GM18519 (cell line): ENCODE measurements around the gene ZYX.
"Not testable (repeated sequence)": the region's sequence is repeated elsewhere in the genome, so short reads cannot be mapped to it uniquely, and the experiment has no call there.

ENCODE experiments used
- ATAC-seq: cut with Tn5 transposase; IDR thresholded peaks from one replicate; pipeline ENCODE4 v1.9.1; 2021; ENCODE audit warnings: mild to moderate bottlenecking, moderate library complexity; ENCODE audit not compliant: unreplicated experiment, low FRiP score

Gene ZYX

DNA sequence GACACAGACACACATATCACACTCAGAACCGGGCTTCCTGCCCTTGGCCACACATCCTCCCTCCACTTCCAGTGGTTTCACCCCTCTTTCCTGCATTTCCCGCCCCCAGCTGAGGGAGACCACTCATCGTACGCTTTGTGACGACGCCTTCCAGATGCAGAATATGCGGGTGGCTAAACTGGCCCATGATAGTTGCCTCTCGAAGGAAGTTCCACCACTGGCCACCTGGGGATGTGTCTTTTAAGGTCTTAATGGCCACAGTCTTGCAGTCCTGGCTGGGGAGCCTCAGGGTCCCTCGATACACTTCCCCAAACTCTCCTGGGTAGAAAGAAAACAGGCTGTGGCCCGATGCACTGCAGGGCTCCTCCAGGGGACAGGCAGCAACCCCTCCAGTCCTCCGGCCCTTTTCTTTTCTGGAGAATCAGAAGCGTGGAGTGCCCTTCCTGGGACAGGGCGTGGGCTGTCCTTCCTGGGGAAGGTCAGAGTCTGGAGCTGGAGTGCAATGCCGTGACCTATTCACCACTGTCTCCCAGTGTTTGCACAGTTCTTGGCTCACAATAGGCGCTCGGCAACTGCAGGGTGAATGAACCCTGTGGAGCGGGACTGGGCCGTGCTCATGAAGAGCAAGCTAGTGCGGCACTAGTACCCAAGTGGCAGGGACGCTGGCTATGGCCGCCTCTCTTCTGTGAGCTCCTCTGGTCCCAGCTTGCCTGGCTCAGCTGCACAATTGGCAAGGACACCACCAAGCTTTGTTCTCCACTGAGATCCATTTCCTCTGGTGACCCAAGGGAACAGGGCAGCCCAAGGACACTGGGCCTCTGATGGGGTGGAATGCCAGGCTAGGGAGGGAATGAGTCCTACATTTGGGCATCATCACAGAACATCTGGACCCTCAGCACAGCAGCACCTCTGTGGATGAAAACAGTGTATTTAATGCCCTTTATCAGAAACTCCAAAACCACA lies 14.3 kb downstream of the ZYX start:
- no peak for ATAC-seq

DNA sequence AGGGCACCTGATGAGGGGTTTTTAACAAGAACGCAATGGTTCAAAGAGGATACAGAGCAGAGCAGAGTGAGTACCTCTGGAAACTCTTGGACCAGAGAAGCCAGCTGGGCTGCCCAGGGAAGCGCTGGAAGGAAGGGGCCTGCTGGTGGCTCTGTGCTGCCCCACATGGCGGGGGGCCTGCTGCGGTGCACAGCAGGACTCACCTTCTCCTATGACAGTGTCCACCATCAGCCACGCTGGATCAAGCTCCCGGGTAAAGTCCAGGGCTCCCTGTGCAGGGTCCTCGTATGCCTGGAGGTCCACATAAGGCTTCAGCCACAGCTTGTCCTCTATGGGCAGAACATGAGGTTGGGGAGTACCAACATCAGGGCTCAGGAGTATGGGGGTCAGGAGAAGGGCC lies 15.0 kb downstream of the ZYX start:
- no peak for ATAC-seq

DNA sequence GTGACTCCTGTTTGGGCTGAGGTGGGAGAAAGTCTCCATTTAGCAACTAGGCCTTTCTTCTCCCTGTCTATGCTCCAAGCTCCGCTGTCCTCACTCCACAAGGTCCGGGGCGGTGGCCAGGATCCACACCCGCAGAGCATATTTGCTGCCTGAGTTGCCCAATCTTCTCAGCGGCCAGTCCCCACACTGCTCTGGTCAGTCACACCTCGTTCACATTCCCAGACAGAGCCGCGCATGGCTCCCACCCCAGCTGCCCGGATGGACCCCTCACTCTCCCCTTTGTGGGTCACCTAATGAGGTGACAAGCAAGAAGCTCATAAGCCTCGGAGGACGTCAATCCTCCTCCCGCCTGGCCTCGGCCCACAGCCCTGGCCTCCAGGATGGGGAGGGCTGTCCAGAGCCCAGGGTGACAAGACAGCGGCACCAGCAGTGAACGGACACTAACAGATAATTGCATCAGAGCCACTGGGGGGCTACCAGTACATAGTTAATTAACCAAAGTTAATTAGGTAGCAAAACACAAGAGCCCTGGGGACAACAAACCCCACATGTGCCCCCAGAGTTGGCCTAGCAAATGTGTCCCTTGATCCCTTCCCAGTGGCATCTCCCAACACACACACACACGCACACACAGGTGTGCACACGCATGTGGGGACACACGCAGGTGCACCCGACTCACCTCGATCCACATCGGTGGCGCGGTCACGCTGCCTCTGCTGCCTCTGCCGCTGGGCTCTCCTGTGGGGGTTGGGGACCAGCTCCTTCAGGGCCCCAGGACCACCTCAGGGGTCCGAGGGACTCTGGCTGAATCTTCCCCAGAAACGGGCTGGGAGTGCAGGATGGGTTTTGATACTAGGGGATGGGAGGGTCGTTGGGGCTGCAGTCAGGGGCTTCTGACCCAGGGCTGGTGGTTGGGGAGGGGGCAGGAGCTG lies 15.7 kb downstream of the ZYX start:
- ATAC-seq = no peak

DNA sequence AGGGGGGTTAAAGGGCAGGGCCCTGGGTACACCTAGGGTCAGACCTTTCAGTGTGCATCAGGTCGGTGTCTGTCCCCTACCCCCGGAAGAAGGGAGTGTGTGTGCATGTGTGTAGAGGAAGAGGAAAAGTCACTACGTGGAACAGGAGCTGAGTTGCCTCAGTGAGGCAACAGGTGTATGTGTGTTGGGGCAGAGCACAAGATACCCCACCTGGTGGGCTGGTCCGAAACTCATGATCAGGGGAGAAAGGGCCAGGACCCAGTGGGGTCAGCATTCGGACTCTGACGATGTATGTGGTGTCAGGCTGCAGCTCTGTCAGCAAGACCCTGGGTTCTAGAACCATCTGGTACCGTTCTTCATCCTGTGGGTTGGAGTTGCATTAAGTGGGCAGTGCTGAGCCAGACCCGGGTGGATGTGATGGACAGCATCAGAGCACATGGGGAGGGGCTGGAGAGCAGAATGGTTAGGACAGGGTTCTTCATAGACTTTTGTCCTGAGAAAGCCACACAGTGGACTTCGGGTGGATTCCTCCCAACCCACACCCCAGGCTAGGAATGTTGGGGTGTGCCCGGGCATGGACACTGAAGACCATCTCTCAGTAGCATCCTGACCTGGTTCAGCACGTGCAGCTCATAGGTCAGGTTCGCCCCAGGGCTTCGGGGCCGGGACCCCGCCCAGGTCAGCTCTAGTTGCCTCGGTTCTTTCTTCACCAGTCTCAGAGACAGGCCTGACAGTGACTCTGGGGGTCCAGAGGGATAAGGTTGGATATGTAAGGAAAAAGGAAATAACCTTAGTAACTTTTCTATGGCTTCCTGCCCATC lies 16.8 kb downstream of the ZYX start:
- no peak for ATAC-seq

DNA sequence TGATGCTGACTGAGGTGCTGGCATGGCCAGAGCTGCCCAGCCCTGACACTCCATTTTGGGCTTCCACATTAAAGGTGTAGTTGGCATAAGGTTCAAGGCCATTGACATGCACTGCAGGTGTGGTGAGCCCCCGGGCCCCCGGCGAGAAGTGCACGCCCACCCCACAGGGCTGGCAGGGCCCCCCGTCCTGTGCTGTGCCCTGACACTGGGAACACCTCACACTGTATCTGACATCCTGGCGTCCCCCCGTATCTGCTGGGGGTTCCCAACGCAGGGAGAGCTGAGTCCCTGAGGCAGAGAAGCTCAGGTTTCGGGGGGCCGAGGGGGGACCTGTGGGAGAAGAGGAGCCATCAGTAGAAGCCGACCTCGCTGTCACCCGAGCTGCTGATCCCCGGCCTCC lies 17.5 kb downstream of the ZYX start:
- ATAC-seq = no peak

DNA sequence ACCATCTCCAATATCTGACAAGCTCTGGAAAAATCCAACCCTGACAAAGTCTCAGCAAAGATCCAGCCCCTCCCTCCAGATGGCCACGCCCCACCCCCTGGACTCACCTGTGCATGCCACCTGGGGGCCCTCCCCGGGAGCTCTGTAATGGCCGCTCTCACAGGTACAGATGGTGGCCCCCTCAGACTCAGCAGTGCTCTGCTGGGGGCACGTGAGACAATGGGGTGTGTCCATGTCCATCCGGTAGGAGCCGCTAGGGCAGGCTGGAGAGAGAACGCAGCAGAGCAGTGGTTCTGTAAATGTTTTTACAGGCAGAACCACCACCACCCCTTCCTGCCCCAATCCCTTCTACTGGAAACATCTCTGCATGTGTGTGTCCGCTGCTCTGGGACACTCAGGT lies 18.0 kb downstream of the ZYX start:
- no peak for ATAC-seq

DNA sequence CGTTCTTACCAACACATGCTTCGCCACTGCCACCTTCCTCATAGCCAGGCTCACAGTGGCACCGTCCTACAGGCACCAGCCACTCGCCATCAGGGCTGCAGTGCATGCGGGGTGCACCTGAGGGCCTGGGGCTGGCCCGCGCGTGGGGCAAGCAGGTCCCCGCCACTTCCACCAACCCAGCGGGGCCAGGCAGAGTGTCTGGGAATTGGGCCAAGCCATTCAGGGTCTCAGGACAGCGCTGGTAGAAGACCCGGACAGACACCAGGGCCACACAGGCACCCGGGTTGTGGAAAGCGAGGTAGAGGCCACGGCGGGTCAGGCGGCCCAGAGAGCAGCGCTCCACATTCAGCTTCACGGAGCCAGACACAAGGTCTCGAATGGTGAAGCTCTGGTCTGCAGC lies 18.5 kb downstream of the ZYX start:
- ATAC-seq = no peak

DNA sequence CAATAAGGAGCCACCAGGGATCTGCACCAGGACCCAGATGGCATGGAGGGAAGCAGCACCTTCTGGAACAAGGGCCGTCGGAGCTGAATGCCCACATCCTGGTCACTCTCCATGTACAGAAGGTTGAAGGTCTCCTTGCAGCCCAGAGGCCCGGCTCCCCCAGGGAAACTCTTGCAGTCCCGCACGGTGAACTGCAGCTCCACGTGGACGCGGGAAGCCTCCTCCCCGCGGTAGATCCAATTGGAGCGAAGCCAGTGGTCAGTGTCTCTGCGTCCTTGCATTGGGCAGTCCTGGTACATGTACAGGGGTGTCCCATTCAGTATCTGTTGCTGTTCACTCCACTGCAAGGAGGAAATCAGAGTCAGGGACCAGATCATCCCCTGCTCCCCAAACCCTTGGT lies 20.1 kb downstream of the ZYX start:
- ATAC-seq = no peak

DNA sequence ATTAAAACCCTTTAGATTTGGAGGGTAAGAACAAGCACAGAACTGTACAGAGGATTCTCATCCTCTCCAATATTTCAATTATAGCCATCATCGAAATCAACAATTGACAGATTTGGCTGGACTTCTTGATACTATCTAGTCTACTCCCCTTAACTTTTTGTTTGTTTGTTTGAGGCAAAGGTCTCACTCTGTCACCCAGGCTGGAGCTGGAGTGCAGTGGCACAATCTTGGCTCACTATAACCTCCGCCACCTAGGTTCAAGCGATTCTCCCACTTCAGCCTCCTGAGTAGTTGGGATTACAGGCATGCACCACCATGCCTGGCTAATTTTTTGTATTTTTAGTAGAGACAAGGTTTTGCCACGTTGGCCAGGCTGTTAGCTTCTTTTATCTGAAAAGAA lies 21.1 kb downstream of the ZYX start:
- not testable (repeated sequence) for ATAC-seq

DNA sequence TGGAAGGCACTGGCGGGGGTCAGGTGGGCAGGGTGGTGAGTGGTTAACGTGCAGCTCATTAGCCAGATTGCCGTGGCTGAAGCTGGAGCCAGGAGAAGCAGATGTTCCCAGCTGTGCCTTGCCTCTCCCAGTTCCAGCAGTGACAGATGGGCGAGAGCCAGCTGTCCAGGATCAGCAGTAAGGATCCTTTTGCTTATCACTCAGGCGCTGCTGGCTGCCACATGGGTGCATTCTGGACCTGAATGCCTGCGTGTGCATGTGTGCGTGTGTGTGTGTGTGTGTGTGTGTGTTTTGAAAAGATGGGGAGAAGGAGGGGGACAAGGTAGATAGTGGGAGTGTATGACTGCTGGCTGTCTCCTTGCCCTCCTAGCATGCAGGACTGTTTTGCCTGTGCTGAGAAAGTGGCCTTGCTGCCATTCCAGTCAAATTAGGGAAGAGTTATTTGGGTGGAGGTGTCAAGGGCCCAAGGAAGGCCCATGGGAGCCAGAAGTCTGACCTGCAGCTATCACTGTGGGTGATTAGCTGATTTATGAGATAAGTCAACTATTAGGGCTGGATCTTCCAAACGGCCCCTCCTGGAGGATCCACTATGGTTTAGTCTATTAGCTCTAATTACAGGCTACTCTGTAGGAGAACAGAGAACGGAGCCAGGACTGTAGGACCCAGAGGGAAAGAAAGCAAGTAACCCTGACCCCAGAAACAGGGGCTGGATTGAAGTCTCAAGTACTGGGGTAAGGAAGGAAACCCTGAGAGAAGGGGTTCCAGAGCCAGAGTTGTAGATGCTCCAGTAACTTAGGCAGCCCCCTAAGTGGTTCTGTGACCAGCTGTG lies 24.2 kb downstream of the ZYX start:
- no peak for ATAC-seq

DNA sequence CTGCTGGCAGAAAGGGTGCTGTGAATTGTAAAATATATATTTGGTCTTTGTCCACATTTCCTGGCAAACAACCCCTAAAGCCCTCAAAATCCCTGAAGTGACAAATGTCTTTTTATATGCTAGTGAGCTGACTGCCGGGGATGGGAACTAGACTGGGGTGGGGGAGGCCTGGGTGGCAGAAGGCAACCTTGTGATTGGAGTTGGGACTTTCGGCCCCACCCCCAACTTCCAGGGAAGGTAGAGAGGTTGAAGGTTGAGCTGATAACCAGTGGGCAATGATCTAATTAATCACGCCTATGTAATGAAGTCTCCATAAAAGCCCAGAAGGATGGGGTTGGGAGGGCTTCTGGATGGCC lies 24.8 kb downstream of the ZYX start:
- no peak for ATAC-seq

DNA sequence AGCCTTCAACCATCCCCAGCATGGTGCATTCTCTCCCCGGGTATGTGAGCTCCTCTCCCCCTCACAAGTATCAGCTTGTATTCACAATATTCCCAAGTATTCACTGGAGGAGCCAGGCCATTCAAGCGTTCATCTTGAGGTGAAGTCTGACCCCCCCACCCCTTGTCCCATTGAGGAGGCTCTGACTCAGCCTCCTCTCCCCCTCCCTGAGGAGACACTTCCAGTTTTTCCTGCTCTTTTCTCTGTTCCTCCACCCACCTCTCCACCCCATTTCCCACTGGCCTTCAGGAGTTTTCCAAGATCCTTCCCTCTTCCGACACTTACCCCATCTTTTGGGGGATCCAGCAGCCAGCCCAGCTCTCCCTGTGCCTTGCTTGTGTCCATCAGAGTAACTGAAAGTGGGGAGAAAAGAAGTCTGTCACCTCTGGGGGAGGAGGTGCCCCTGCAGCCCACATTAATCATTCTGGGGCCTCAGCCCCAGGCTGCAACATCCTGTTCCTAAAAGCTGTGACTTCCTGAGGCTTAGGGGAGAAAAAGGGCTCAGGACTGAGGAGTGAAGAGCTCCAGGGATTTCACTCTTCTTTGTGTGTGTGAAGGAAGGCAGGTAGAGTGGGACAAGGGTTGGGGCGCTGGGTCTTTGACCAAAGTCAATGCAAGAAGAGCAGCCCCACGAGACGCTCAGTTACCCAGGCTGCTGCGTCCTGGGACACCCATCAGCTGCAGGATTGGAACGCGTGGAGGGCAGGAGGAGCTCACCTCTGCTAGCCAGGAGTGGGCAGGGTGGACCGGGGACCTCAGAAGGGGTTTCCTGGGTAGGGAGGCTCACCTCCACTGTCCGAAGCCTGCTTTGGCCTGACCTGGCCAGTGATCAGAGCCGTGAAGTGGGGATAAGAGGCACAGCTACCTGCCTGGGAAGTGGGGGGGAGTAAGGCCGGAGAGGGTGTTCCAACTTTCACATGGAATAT lies 26.4 kb downstream of the ZYX start:
- ATAC-seq = no peak

DNA sequence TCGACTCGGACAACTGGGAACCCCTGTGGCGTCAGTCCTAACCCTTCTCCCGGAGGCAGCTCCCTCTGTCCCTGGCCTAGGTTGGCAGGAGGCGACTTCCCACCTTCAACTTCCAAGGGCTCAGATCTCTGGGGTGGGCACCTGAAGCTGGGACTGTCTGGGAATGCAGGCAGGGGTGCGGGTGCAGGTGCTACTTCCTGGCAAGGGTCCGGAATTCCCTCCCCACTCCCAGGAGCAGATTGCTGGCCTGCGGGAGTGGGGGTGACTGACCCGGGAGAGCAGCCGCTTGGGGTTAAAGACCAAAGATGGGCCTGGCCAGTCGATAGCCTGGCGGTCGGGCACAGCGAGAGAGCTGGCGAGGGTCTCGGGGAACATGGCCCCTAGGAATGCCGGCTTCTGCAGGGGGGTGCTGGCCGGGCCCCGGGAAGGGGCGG lies 27.1 kb downstream of the ZYX start:
- no peak for ATAC-seq

DNA sequence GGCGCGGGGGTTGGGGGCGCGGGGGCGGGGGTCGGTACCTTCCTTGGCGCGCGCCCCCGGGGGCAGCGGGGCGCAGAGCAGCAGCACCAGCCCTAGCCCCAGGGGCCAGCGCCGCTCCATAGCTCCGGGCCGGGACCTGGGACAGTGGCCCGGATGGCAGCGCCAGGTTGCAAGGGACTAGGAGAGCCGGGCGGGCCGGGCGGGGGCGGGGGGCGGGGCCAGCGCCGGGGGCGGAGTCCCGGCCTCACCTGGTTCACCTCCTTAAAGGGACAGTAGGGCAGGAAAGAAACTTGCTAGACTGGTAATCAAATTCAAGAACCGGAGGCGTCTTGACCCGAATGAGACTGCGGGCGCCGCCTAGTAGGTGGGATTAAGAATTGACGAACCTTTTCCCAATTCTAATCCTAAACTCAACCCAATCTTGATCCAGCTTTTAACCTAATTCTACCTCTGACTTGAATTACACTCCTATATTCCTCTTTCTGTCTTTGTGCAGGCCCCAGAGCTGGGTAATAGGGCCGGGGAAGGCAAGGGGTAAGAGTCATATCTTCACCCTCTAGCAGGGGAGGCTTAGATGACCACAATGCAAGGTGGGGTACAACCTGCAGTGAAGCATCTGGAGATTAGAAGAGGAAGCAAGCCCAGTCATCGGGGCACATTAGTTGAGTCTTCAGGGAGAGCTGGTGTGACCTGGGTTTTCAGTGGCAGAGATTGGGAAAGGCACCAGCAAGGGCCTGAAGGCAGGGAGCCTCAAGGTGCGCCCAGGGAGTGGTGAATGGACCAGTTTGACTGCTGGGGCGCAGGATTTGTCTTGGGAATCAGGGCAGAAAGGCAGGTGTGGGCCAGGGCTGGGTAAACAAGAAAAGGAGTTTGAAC lies 27.8 kb downstream of the ZYX start, which contains the start of gene EPHA1:
Gene EPHA1, minus strand, starts transcription at position 171 of the 876 bp plus-strand sequence. Its CDS starts 51 bp downstream, at position 120.
- no peak for ATAC-seq

DNA sequence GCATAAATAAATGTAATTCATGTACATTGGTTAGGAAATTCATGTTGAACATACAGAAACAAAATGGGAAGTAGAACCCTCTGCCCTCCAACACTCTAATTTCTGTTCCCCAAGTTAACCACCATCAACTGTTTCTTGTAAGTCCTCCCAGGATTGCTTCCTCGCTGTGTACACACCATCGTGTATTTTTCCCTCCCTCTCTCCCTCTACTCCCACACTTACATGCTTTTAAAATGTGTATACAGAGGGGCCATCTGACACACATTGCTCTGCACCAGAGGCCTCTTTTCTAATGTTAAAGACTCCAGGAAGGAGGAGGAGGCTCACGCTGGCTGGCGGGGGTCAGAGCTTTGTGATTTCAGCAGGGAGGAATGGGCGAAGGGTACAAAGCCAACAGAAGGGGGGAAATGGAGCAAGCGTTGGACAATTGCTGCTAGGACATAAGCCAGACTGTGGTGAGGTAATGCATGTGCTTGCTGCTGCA lies 29.4 kb downstream of the ZYX start:
- no peak for ATAC-seq

DNA sequence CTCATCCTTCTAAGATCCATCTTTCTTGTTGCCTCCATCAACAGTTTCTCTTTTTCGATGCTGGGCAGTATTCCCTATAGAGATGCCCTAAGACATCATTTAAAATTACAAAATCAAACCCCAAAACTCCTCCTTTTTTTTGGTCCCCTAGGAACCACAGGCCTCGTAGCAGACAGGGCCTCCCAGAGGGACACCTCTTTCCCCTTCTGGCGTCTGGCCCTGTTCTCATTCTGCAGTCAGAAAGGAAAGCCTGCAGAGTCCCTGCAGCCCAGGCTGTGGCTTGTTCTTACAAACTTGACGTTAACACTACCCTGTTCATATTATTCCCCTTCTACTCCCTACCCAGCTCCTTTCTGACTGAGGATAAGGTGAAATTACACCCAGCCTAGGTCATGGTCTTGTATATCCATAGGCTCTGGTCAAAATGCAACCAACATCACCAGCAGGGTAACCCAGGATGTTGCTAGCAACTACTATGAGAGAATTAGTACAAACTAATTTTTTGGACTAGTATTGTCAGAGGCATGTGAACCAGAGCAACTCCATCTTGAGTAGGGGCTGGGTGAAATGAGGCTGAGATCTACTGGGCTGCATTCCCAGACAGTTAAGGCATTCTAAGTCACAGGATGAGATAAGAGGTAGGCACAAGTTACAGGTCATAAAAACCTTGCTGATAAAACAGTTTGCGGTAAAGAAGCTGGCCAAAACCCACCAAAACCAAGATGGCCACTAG lies 31.0 kb downstream of the ZYX start:
- ATAC-seq = no peak

DNA sequence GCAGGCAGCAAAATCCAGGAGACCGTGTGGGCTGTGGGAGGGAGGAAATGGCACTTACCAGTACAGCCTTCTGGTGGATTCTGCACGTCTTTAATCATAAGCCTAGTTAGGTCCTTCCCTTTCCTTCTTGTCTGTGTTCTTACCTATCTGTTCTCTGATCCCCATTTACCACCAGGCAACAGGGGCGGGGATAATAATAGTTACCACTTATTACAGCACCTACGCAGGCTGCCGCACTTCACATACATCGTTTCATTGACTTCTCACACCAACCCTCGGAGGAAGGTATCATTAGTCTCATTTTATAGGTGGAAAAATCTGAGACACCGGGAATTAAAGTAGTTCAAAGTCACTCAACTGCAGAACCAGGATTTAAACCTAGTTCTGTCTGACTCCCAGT lies 32.0 kb downstream of the ZYX start:
- no peak for ATAC-seq
